ENCODE results near the gene SUDS3.

Gene SUDS3

DNA sequence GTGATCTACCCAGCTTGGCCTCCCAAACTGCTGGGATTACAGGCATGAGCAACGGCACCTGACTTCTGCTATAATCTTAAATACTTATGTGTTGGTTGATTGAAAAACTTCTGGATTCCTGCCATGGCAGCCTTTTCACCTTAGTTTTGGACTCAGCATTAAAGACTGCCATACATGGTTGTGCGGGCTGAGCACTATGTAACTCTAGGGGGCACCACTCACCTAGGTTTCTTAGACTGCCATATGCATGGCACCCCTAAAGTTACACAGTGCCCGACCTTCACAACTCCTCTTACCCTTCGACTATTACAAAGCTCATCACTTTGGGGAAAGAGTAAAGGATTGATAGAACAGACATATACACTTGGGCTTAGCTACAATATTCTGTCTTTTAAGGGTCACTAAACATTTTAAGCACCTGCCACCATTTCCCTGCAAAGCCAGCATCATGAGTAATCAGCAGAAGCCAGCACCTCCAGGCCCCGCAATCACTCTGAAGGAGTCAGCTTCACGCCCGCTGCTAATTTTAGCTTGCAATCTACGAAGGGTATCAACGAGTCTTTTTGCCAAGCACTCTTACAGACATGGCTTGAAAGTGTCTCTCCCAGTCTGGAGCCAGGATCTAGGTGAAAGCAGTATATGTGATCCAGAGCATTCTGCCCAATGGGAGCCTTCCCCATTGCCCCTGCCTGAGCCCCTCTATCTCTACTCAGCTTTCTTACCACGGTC, 59.8 kb downstream of the SUDS3 start:
- H3K4me3 ChIP-seq (replicated peaks; ENCODE audit: low read depth, low read length): no peak overlapping the region
- TF ChIP-seq, protein P1, sequence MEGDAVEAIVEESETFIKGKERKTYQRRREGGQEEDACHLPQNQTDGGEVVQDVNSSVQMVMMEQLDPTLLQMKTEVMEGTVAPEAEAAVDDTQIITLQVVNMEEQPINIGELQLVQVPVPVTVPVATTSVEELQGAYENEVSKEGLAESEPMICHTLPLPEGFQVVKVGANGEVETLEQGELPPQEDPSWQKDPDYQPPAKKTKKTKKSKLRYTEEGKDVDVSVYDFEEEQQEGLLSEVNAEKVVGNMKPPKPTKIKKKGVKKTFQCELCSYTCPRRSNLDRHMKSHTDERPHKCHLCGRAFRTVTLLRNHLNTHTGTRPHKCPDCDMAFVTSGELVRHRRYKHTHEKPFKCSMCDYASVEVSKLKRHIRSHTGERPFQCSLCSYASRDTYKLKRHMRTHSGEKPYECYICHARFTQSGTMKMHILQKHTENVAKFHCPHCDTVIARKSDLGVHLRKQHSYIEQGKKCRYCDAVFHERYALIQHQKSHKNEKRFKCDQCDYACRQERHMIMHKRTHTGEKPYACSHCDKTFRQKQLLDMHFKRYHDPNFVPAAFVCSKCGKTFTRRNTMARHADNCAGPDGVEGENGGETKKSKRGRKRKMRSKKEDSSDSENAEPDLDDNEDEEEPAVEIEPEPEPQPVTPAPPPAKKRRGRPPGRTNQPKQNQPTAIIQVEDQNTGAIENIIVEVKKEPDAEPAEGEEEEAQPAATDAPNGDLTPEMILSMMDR (IDR thresholded peaks at IDR 0.05; ENCODE audit: low read depth, low read length, missing control alignments): peak; percentile 14
- DNase-seq (ENCODE audit: extremely low read depth, low read depth): no peak

DNA sequence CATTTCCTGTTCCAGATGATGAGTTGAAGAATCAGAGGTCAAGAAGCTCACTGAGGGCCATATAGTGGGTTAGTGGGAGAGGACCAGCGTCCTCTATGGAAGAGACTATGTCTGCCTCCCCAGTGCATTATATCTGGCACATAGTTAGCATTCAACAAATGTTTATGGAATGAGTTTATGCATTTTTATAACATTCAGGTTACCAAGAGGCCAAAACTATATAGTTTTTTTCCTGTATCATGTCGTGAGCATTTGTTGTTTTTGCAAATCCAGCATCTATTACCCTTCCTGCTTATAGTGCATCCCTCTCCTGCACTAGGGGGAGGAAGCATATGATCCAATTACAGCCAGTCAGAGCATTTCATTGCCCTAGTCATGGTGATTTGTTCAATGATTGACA, 60.6 kb downstream of the SUDS3 start:
- TF ChIP-seq, protein P1 (IDR thresholded peaks at IDR 0.05; ENCODE audit: low read depth, low read length, missing control alignments): no peak
- H3K4me3 ChIP-seq (replicated peaks; ENCODE audit: low read depth, low read length): no peak overlapping the region
- DNase-seq (ENCODE audit: extremely low read depth, low read depth): no peak

DNA sequence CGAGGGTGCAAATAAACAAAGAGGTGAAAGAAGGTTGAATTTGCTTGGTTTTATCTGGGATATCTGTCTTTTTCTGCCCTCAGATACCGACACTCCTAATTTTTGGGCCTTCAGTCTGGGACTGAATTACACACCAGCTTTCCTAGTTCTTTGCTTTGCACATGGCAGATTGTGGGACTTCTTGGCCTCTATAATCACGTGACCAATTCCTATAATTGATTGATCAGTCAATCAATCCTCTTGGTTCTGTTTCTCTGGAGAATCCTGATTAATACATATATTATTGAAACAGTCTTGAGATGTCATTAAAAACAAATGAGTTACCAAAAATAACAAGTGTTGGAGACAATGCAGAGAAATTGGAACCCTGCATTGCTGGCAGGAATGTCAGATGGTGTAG, 62.7 kb downstream of the SUDS3 start:
- TF ChIP-seq, protein P1 (IDR thresholded peaks at IDR 0.05; ENCODE audit: low read depth, low read length, missing control alignments): no peak
- DNase-seq (ENCODE audit: extremely low read depth, low read depth): no peak
- H3K4me3 ChIP-seq (replicated peaks; ENCODE audit: low read depth, low read length): no peak overlapping the region

DNA sequence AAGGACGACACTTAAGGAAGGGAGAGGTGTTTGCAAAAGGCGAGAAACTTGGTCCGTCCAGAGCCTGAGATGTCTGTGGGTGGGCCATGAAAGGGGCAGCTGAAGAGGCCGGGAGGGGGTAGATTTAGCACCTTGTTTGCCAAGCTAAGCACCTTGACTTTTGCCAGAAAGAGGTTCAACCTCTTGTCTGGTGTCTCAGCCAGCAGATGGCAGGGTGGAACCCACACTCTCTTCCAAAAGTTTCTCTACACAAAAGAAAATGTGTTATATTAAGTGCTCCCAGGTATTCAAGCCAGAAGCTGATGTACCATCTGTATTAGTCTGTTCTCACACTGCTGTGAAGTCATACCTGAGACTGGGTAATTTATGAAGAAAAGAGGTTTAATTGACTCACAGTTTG, 69.9 kb downstream of the SUDS3 start:
- TF ChIP-seq, protein P1 (IDR thresholded peaks at IDR 0.05; ENCODE audit: low read depth, low read length, missing control alignments): no peak
- H3K4me3 ChIP-seq (replicated peaks; ENCODE audit: low read depth, low read length): no peak overlapping the region
- DNase-seq (ENCODE audit: extremely low read depth, low read depth): no peak

DNA sequence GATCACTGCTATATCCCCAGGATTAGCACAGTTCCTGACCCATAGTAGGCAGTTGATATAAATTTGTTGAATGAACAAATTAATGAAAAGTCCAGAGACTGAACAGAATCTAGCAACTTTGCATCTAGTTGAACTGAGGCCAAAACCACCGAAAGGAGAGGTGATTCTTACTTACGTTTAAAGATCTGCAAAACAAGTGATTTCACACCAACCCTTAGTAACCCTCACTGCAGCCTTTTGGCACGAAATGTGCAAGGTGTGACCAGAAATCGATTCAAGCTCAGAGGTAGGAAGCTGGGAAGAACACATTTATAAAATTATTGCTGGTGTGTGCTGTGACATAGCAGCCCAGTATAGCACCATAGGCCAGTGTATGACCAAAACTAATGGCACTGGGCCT, 70.8 kb downstream of the SUDS3 start:
- TF ChIP-seq, protein P1 (IDR thresholded peaks at IDR 0.05; ENCODE audit: low read depth, low read length, missing control alignments): no peak
- H3K4me3 ChIP-seq (replicated peaks; ENCODE audit: low read depth, low read length): no peak overlapping the region
- DNase-seq (ENCODE audit: extremely low read depth, low read depth): no peak

DNA sequence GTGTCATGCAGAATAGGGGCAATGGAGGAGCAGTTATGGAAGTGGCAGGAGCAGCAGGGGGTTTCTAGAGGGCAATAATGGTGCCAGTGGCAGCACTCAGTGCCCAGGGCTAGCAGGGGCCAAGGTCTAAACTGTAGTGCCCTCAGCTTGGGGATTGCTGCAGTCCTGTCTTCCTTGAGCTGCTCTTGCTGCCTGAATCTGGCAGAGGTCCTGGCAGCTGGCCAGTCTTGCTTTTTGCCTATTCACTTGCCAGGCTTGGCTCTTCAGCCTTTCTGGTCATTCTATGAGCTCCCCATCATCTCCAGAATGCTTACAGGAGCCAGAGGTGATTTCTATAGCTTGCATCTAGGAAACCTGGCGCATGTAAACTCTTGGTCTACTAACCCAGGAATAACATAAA, 72.0 kb downstream of the SUDS3 start:
- DNase-seq (ENCODE audit: extremely low read depth, low read depth): no peak
- no peak overlapping the region for H3K4me3 ChIP-seq (replicated peaks; ENCODE audit: low read depth, low read length)
- TF ChIP-seq, protein P1 (IDR thresholded peaks at IDR 0.05; ENCODE audit: low read depth, low read length, missing control alignments): no peak

DNA sequence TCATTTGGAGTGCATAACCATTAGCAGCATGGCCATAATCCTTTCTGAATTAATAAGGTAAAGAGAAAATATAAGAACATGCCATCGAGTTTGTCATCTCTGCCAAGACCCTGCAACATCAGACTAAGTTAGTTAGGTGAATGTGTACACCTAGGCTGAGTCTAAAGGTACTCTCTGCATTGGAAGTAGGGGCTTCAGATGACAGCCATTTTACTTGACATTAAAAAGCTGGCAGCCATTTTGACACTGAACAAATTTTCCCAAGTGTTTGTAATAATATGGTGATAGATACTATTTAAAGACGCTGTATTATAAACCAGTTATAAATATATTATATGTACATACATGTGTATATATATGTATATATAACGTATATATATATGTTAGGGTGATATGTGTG, 79.0 kb downstream of the SUDS3 start:
- DNase-seq (ENCODE audit: extremely low read depth, low read depth): no peak
- TF ChIP-seq, protein P1 (IDR thresholded peaks at IDR 0.05; ENCODE audit: low read depth, low read length, missing control alignments): no peak
- H3K4me3 ChIP-seq (replicated peaks; ENCODE audit: low read depth, low read length): no peak overlapping the region
